Activated CD8-positive, alpha-beta memory T cell treated with anti-CD3 and anti-CD28 coated beads for 36 hours (primary cell): ENCODE measurements around the gene ZMYND8. TPM values are rescaled to one million over a fixed set of nuclear protein-coding genes. Genes with fewer than 3 reads are reported as not detected.
"Not testable (repeated sequence)": the region's sequence is repeated elsewhere in the genome, so short reads cannot be mapped to it uniquely, and the experiment has no call there.

Source experiments
- CTCF ChIA-PET: fragments of 350-600 bp; sonication (Branson Sonifier 250); formaldehyde crosslinking; loops from one replicate; lab custom pipeline; 2021; ENCODE audit warnings: antibody characterized with exemption; lab: Charles Lee
- POLR2A ChIA-PET: fragments of 350-600 bp; sonication (Branson Sonifier 250); formaldehyde crosslinking; loops from one replicate; lab custom pipeline; 2021; ENCODE audit warnings: antibody characterized with exemption; lab: Charles Lee
- total RNA-seq, 2 experiments: library from RNA; stranded (reverse); gene quantifications; one replicate each; pipeline ENCODE4 v1.2.3, GENCODE V29; 2021

The ZMYND8 gene
- total RNA-seq, 2 experiments from 2014 or later, result 28.7 to 29.1 TPM

DNA sequence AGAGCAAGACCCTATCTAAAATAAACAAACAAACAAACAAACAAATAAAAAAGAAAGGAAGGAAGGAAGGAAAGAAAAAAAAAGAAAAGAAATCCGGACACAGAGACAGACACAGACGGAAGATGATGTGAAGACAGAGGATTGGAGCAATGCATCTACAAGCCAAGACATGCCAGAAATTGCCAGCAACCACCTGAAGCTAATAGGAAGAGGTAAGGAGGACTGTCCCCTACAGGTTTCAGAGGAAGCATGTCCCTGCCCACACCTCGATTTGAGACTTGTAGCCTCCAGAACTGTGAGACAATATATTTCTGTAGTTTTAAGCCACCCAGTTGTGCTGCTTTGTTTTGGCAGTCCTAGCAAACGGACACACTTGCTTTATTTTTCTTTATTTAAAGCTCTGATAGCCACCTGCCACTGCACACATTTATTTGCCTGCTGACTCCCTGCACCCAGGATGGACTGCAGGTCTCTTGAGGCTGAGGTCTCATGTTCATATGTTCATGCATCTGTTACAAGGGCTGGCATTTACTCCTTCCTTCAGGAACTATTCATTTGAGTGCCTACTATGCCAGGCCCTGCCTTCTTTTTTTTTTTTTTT is 20.7 kb upstream of the ZMYND8 start:
- ChIA-PET POLR2A (interaction anchor here (0.7 kb wide), 1 partner anchor 20 kb away, joined by 10 read pairs; no protein-coding TSS in a partner anchor), CTCF (interaction anchor here (11.5 kb wide), 1 partner anchor 104 kb away, joined by 213 read pairs; no protein-coding TSS in a partner anchor)

DNA sequence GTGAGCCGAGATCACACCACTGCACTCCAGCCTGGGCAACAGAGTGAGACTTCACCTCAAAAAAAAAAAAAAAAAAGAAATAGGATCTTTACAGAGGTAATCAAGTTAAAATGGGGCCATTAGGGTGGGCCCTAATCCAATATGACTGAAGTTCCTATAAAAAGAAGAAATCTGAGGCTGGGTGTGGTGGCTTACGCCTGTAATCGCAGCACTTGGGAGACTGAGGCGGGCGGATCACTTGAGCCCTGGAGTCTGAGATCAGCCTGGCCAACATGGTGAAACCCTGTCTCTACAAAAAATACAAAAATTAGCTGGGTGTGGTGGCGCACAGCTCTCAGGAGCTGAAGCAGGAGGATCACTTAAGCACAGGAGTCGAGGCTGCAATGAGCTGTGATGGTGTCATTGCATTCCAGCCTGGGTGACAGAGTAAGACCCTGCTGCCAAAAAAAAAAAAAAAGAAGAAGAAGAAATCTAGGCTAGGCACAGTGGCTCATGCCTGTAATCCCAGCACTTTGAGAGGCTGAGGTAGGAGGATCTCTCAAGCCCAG is 19.7 kb upstream of the ZMYND8 start:
- CTCF ChIA-PET, result interaction anchor here (0.7 to 1.0 kb wide), 2 partner anchors 142 to 171 kb away, joined by 3 to 4 read pairs; no protein-coding TSS in a partner anchor
- POLR2A ChIA-PET, result not testable (repeated sequence)

- POLR2A ChIA-PET, result not testable (repeated sequence)
- CTCF ChIA-PET, result interaction anchor here (1.9 kb wide), 1 partner anchor 9 kb away, joined by 12 read pairs; no protein-coding TSS in a partner anchor
Observed at GRCh38 chr20:47374121-47374520, 17.6 kb upstream of the ZMYND8 start.

DNA sequence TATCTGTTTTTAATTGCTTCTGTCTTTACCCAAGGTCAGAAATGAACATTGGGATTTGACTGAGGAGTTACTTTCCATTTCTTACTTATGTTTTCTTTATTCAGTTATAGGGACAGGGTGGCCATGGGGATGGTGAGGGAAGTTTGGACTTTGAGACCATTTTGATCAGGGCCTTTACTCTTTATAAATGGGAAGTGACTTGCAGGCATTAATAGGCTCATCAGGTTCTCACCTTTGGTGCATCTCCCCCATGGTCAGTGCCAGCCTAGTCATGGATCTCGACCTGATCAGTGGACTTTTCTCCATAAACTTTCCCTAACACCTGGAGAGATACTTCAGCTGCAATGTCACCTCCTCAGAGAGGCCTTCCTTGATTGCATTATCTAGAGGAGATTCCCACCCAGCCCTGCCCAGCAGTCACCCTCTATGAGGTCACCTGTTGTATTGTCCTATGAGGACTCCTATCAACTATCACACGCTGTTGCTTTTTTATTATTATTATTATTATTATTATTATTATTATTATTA is 16.8 kb upstream of the ZMYND8 start:
- POLR2A ChIA-PET, result no interaction called here
- CTCF ChIA-PET, result interaction anchor here (1.3 to 1.9 kb wide), 2 partner anchors 10 to 100 kb away, joined by 5 to 12 read pairs; no protein-coding TSS in a partner anchor

DNA sequence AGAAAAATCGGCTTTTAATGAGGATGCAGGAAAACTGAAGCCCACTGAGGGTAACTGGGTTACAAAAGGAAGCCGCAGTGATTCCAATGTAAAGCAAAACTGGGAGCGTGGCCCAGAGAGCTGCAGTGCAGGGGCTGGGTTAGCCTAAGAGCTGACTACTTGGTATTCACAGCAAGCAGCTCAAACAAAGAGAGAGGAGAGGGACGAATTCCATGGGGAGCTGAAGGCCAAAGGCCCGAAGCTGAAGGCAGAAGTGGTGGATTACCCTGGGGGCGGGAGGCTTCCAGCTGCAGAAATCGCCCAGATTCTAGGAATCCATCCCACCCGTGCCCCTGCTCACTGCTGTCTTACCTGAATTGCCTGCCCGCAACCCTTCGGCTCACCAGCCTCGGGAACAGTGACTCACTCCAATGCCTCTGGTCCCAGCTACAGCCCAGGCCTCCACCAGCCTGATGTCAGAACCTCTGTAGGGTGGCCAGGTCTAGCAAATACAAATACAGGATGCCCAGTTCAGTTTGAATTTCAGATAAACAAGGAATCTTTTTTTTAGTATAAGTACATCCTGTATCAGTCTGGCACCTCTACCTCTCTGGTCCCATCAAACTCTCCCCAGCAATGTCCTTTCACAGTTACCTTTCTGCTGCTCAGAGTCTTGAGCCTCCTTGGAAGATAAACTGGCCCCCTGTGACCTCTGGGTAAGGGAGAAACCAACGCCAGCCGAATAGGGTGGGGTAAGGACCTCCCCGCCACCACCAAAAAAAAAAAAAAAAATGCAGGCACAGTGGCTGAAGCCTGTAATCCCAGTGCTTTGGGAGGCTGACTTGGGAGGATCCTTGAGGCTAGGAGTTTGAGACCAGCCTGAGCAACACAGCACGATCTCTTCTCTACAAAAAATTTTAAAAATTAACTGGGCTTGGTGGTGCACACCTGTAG is 14.6 kb upstream of the ZMYND8 start:
- ChIA-PET CTCF (interaction anchor here (0.7 to 1.4 kb wide), 4 partner anchors 10 to 1383 kb away, joined by 3 to 4 read pairs (median 3); partner anchors contain the start of gene ZMYND8), POLR2A (interaction anchor here (1.0 kb wide), 1 partner anchor 22 kb away, joined by 6 read pairs; no protein-coding TSS in a partner anchor)

- ChIA-PET CTCF (interaction anchor here (1.4 kb wide), 1 partner anchor 11 kb away, joined by 4 read pairs; no protein-coding TSS in a partner anchor), POLR2A (interaction anchor here (1.0 kb wide), 1 partner anchor 23 kb away, joined by 6 read pairs; no protein-coding TSS in a partner anchor)
Observed at GRCh38 chr20:47370214-47370613, 13.7 kb upstream of the ZMYND8 start.

GRCh38 chr20:47368301-47368700 is 11.8 kb upstream of the ZMYND8 start:
- CTCF ChIA-PET, result interaction anchor here (1.2 kb wide), 1 partner anchor 95 kb away, joined by 3 read pairs; no protein-coding TSS in a partner anchor
- POLR2A ChIA-PET, result no interaction called here

DNA sequence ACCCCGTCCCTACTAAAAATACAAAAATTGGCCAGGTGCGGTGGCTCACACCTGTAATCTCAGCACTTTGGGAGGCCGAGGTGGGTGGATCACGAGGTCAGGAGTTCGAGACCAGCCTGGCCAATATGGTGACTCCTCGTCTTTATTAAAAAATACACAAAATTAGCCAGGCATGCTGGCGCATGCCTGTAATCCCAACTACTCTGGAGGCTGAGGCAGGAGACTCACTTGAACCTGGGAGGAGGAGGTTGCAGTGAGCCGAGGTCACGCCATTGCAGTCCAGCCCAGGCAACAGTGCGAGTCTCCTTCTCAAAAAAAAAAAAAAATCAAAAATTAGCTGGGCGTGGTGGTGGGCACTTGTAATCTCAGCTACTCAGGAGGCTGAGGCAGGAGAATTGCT is 9.8 kb upstream of the ZMYND8 start:
- CTCF ChIA-PET, result interaction anchor here (1.4 kb wide), 2 partner anchors 13 to 18 kb away, joined by 3 to 4 read pairs; no protein-coding TSS in a partner anchor
- POLR2A ChIA-PET, result not testable (repeated sequence)

- ChIA-PET POLR2A (interaction anchor here (0.6 to 1.1 kb wide), 2 partner anchors 9 to 92 kb away, joined by 3 to 10 read pairs; no protein-coding TSS in a partner anchor), CTCF (interaction anchor here (0.9 to 1.4 kb wide), 3 partner anchors 12 to 19 kb away, joined by 3 to 4 read pairs (median 3); no protein-coding TSS in a partner anchor)
Observed at GRCh38 chr20:47365023-47365764, 8.7 kb upstream of the ZMYND8 start.

DNA sequence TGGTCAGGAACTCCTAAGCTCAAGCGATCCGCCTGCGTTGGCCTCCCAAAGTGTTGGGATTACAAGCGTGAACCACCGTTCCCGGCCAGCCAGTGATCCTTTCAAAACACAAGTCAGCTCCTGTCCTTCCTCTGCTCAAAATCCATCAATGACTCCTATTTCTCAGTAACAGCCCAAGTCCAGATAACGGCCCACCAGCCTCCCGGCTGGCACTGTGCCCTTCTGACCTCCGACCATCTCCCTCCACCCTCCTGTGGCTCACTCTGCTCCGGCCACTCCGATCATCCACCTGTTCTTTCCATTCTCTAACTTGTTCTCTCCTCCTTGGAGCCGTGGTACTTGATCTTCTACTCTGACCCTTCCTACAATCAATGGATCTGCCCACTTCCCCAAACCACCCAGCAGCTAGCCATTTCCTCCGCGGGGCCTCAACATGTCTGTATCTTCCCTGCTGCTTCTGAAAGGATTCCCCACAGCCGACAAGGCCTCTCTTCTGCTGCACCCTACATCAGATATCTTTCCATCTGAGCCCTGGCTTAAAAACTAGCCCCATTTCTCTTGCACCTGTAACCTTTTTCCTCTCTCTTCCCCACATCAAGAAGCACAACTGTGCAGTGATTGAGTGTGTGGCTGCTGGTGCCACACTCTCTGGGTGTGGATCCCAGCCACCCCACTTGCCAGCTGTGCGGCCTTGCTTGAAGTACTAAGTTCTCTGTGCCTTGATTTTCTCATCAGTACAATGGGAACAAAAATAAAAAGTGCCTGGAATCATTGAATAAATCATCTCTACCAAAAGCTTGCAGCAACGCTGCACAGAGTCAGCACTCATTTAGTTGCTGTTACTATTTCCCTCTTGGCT is 6.1 kb upstream of the ZMYND8 start:
- ChIA-PET POLR2A (no interaction called here), CTCF (interaction anchor here (1.4 kb wide), 1 partner anchor 22 kb away, joined by 4 read pairs; no protein-coding TSS in a partner anchor)

DNA sequence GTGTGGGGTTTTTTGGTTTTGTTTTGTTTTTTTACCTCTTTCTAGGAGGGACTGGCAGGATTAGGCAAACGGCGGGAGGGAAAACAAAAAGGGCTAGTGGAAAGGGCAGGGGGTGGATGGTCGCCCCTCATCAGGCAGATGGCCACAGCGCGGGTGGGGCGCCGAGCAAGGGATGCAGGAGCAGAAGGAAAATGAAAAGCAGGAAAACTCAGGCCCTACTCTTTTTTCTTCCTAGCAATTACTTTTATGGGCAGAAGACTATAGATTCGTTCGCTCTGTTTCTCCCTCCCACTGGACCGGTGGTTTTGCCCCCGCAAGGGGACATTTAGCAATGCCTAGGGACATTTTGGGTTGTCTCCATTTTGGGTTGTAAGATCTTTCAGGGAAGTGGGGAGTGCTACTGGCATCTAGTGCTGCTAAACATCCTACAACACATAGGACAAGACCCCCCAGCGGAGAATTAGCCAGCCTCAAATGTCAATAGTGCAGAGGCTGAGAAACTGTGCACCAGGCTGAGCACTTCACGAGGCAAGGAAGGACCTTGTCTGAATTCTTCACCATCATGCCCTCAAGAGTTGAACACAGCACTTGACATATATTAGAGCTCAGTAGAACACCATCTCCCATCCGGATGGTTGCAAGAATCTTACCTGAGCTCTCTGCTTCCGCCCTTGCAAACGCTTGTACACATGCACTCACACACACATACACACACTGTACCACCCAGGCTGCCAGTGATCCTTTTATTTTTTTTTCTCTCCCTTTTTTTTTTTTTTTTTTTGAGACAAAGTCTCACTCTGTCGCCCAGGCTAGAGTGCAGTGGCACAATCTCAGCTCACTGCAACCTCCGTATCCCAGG is 4.8 kb upstream of the ZMYND8 start:
- ChIA-PET CTCF (interaction anchor here (1.4 kb wide), 1 partner anchor 23 kb away, joined by 4 read pairs; no protein-coding TSS in a partner anchor), POLR2A (interaction anchor here (0.7 kb wide), 1 partner anchor 73 kb away, joined by 4 read pairs; no protein-coding TSS in a partner anchor)

DNA sequence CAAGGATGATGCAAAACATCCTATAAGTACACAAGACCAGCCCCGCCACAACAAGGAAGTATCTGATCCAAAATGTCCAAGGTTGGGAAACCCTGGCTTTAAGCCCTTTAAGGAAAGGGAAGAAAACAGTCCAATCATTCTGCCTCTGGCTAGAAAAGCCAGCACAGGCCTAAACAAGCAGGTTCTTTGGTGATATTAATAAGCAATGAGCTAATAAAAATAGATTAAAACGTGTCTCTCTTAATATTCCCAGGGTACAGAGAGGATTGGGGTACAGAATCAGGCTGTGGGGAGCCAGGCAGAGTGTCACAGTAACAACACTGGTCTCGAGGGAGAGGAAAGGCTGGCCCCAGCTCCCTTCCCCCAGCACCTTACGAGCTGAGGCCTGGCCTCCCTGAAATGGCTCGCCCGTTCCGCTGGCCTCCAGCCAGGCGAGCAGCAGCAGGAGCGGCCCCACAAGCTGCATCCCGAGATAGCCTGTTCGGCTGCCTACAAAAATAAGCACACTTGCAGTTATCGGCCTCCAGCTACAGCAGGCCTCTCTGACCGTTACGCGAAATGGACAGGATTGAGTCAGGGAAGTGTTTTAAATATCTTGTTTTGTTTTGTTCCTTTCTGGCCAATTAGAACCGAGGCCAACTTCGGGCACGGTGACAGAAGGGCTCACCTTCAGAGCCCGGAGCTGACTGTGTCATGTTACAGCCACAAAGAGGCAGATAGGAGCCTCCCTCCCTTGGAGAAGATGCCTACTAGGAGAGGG is 4.0 kb upstream of the ZMYND8 start:
- ChIA-PET CTCF (no interaction called here), POLR2A (interaction anchor here (0.7 kb wide), 1 partner anchor 72 kb away, joined by 4 read pairs; no protein-coding TSS in a partner anchor)

DNA sequence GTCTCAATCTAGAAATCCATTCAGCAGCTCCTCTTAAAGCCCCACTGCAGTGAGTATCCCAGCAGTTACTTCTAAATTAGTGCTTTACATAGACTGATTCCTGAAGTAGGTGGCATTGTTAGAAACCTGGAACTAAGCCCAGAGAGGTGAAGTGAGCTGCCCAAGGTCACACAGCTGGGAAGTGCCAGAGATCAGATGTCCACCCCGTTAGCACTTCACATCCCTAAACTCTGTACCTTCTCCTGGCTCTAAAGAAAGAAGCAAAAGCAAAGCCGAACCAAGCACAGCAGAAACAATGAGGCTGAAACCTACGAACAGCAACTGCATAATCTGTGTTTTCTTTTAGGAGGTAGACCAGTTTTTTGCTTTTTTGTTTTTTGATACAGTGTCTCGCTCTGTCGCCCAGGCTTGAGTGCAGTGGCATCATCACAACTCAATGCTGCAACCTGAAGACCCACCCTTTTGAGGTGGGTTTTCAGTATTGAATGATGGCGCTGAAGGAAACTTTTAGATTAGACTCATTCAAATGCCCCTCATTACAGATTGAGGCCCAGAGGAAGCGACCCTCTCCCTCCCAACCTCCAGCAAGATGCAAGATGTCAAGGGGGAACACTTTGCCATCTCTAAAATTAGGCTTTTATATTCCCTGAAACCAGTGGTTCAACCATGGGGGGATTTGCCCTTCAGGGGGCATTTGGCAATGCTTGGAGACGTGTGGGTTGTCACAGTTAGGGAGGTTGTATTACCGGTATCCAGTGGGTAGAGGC is 3.2 kb upstream of the ZMYND8 start:
- CTCF ChIA-PET, result interaction anchor here (1.0 to 6.0 kb wide), 2 partner anchors 24 to 154 kb away, joined by 3 to 44 read pairs; no protein-coding TSS in a partner anchor
- POLR2A ChIA-PET, result no interaction called here

DNA sequence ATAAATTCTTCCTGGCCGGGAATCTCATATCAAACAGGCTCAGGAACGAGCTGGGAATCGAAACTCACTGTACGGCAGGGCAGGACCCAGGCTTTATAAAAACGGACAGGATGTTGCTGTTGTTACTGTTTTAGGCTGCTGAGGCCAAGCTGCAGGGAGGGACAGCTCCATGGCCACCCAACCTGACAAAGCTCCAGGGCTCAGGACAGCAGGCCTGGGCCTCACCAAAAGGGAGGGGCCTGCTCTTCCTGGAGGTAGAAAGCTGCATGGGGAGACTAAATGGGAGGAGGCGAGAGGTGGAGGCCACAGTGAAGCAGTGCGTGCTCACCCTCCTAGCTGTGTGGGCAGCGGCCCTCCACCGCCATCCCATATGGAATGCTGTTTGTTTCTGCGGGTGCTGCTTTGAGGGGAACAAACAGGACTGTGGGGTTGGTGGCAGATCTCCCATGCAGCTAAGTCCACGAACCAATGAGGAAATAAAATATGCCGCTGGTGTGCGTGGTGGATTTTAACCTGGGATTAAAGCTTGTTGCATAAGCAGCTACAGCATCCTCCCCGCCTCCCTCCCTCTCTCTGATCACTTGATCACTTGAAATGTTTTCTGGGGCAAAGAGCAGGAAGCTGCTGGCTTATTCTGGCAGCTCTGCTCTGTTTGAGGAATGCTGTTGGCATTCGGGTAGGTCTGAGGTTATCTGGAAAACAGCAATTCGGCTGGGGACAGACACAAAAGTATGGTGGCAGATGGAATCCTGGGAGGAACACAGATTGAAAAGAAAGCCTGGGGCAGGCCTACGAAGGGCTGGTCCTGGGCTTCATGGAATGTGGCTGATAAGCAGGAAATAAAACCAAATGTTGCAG is 2.4 kb upstream of the ZMYND8 start:
- POLR2A ChIA-PET, result no interaction called here

More for the DNA sequence above, 2.4 kb upstream of the ZMYND8 start:
- CTCF ChIA-PET, result interaction anchor here (1.0 to 6.0 kb wide), 2 partner anchors 25 to 153 kb away, joined by 3 to 44 read pairs; no protein-coding TSS in a partner anchor
